ENCODE data around the gene TPK1.

The TPK1 gene

DNA sequence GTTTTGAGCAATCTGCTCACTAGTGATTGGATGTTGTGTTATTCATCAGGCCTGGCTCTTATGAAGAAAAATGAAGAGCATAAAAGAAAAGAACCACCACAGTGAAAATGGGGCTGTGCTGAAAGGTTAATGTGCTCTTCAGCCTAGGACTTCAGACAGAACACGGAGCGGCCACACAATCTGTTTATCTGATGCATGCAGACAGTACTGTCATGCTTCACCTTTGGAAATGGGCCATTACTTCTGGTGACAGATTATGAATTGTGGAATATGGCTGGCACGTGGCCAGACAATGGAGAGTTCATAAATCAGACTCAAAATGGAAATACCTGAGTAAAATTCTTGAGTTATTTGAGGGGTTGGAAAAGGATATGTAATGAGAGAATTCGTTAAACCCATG, 346.3 kb downstream of the TPK1 start:
- no peak overlapping the region for H3K4me3 ChIP-seq (ENCODE audit: low read length in 2 of 2)
- H3K27ac ChIP-seq (ENCODE audit: low read length): no peak overlapping the region
- no peaks in the 10 kb centered on the region for H3K27me3 ChIP-seq (ENCODE audit: control insufficient read depth in 1 of 2, insufficient read depth in 2 of 2, low read length in 2 of 2)
- H3K9ac ChIP-seq (ENCODE audit: low read length in 2 of 2): no peak overlapping the region
- H3K9me3 ChIP-seq (ENCODE audit: control insufficient read depth in 2 of 2, low read length in 2 of 2): no peaks in the 10 kb centered on the region
- no peaks in the 10 kb centered on the region for H3K36me3 ChIP-seq (ENCODE audit: control insufficient read depth in 2 of 2, insufficient read depth in 2 of 2, low read length in 2 of 2)
- H3K4me1 ChIP-seq (ENCODE audit: control insufficient read depth, insufficient read depth, low read length): no peaks in the 10 kb centered on the region

GRCh38 chr7:144488977-144489376, 346.9 kb downstream of the TPK1 start:
- Histone ChIP-seq H3K36me3 (ENCODE audit: control insufficient read depth in 2 of 2, insufficient read depth in 2 of 2, low read length in 2 of 2) (no peaks in the 10 kb centered on the region), H3K4me1 (ENCODE audit: control insufficient read depth, insufficient read depth, low read length) (no peaks in the 10 kb centered on the region), H3K9me3 (ENCODE audit: control insufficient read depth in 2 of 2, low read length in 2 of 2) (no peaks in the 10 kb centered on the region), H3K27ac (ENCODE audit: low read length) (no peak overlapping the region), H3K27me3 (ENCODE audit: control insufficient read depth in 1 of 2, insufficient read depth in 2 of 2, low read length in 2 of 2) (no peaks in the 10 kb centered on the region), H3K4me3 (ENCODE audit: low read length in 2 of 2) (no peak overlapping the region), H3K9ac (ENCODE audit: low read length in 2 of 2) (no peak overlapping the region)

DNA sequence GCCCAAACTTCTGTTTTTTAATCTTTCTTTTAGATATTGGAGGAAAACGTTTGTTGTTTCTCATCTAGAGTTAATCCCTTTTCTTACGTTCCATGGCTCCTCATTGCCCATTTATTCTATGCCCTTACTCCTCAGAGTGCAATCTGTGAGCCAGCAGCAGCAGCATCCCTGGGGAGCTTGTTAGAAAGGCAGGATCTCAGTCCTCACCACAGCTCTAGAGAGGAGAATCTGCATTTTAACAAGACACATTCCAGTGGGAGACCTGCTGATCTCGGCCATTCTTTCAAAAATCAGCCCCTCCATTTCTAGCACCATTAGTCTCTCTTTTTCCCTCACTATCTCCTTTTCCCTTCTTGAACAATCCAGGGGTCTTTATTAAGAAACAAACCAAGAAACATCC, 348.0 kb downstream of the TPK1 start:
- no peaks in the 10 kb centered on the region for H3K27me3 ChIP-seq (ENCODE audit: control insufficient read depth in 1 of 2, insufficient read depth in 2 of 2, low read length in 2 of 2)
- no peak overlapping the region for H3K9ac ChIP-seq (ENCODE audit: low read length in 2 of 2)
- no peaks in the 10 kb centered on the region for H3K4me1 ChIP-seq (ENCODE audit: control insufficient read depth, insufficient read depth, low read length)
- H3K27ac ChIP-seq (ENCODE audit: low read length): no peak overlapping the region
- no peaks in the 10 kb centered on the region for H3K9me3 ChIP-seq (ENCODE audit: control insufficient read depth in 2 of 2, low read length in 2 of 2)
- H3K36me3 ChIP-seq (ENCODE audit: control insufficient read depth in 2 of 2, insufficient read depth in 2 of 2, low read length in 2 of 2): no peaks in the 10 kb centered on the region
- no peak overlapping the region for H3K4me3 ChIP-seq (ENCODE audit: low read length in 2 of 2)

- no peaks in the 10 kb centered on the region for H3K9me3 ChIP-seq (ENCODE audit: control insufficient read depth in 2 of 2, low read length in 2 of 2)
- H3K4me3 ChIP-seq (ENCODE audit: low read length in 2 of 2): no peak overlapping the region
- H3K4me1 ChIP-seq (ENCODE audit: control insufficient read depth, insufficient read depth, low read length): no peaks in the 10 kb centered on the region
- no peak overlapping the region for H3K27ac ChIP-seq (ENCODE audit: low read length)
- no peak overlapping the region for H3K9ac ChIP-seq (ENCODE audit: low read length in 2 of 2)
- H3K36me3 ChIP-seq (ENCODE audit: control insufficient read depth in 2 of 2, insufficient read depth in 2 of 2, low read length in 2 of 2): no peaks in the 10 kb centered on the region
- H3K27me3 ChIP-seq (ENCODE audit: control insufficient read depth in 1 of 2, insufficient read depth in 2 of 2, low read length in 2 of 2): no peaks in the 10 kb centered on the region
Observed at GRCh38 chr7:144484445-144484844, 351.4 kb downstream of the TPK1 start.

DNA sequence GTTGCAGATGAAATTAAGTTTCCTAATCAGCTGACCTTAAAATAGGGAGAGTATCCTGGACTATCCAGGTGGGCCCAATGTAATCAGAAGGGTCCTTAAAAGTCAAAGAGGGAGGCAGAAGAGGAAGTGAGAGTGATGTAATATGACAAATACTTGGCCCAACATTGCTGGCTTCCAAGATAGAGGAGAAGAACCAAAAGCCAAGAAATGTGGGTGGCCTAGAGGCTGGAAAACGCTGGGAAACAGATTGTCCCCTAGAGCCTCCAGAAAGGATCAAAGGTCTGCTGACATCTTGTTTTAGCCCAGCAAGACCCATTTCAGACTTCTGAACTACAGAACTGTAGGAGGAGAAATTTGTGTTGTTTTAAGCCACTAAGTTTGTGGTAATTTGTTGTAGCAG, 352.7 kb downstream of the TPK1 start:
- Histone ChIP-seq H3K4me1 (ENCODE audit: control insufficient read depth, insufficient read depth, low read length) (no peaks in the 10 kb centered on the region), H3K27me3 (ENCODE audit: control insufficient read depth in 1 of 2, insufficient read depth in 2 of 2, low read length in 2 of 2) (no peaks in the 10 kb centered on the region), H3K27ac (ENCODE audit: low read length) (no peak overlapping the region)

GRCh38 chr7:144481833-144482232, 354.0 kb downstream of the TPK1 start:
- Histone ChIP-seq H3K4me1 (ENCODE audit: control insufficient read depth, insufficient read depth, low read length) (no peaks in the 10 kb centered on the region), H3K9ac (ENCODE audit: low read length in 2 of 2) (no peak overlapping the region), H3K9me3 (ENCODE audit: control insufficient read depth in 2 of 2, low read length in 2 of 2) (no peaks in the 10 kb centered on the region), H3K36me3 (ENCODE audit: control insufficient read depth in 2 of 2, insufficient read depth in 2 of 2, low read length in 2 of 2) (no peaks in the 10 kb centered on the region), H3K4me3 (ENCODE audit: low read length in 2 of 2) (no peak overlapping the region), H3K27ac (ENCODE audit: low read length) (no peak overlapping the region), H3K27me3 (ENCODE audit: control insufficient read depth in 1 of 2, insufficient read depth in 2 of 2, low read length in 2 of 2) (no peaks in the 10 kb centered on the region)

More for the DNA sequence above, 352.7 kb downstream of the TPK1 start:
- H3K4me3 ChIP-seq (ENCODE audit: low read length in 2 of 2): no peak overlapping the region
- H3K9me3 ChIP-seq (ENCODE audit: control insufficient read depth in 2 of 2, low read length in 2 of 2): no peaks in the 10 kb centered on the region
- H3K9ac ChIP-seq (ENCODE audit: low read length in 2 of 2): no peak overlapping the region
- no peaks in the 10 kb centered on the region for H3K36me3 ChIP-seq (ENCODE audit: control insufficient read depth in 2 of 2, insufficient read depth in 2 of 2, low read length in 2 of 2)

GRCh38 chr7:144477348-144477747, 358.5 kb downstream of the TPK1 start:
- Histone ChIP-seq H3K27me3 (ENCODE audit: control insufficient read depth in 1 of 2, insufficient read depth in 2 of 2, low read length in 2 of 2) (no peaks in the 10 kb centered on the region), H3K9ac (ENCODE audit: low read length in 2 of 2) (no peak overlapping the region), H3K36me3 (ENCODE audit: control insufficient read depth in 2 of 2, insufficient read depth in 2 of 2, low read length in 2 of 2) (no peaks in the 10 kb centered on the region), H3K4me3 (ENCODE audit: low read length in 2 of 2) (no peak overlapping the region), H3K9me3 (ENCODE audit: control insufficient read depth in 2 of 2, low read length in 2 of 2) (no peaks in the 10 kb centered on the region), H3K27ac (ENCODE audit: low read length) (no peak overlapping the region), H3K4me1 (ENCODE audit: control insufficient read depth, insufficient read depth, low read length) (no peaks in the 10 kb centered on the region)

DNA sequence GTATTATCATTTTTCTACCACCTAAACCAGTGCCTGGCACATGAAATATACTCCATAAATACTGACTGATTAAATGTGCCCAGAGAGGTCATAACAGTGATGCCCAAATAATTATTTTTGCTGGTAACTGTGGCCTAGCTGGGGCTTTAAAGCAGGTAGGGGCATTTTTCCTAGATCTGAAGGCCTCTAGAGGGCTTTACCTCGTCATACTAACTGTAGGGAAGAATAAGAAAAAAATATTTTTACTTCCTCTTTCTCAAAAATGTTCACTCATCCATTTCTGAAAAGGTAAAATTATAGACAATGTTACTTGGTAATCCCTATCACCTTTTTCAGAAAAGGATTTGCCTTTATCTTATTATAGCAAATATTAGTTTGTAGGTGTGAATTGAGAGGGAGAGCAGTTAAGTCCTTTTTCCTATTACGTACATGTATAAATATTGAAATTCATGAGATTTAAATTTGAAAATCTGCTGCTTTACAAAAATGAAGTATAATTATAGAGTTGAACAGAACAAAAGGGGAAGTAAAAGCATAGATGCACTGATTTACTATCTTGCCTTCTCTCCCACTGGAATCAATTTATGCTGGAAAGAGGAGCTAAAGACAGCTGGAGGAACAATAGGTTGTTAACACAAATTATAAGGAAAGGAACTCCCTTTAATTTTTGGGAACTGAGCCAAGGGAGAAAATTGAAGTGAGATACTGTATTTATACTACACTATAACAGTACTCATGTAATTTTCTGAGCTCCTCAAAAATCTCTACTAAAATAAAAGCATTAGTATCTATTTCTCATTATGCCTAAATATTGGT, 360.8 kb downstream of the TPK1 start:
- H3K27me3 ChIP-seq (ENCODE audit: control insufficient read depth in 1 of 2, insufficient read depth in 2 of 2, low read length in 2 of 2): no peaks in the 10 kb centered on the region
- H3K4me1 ChIP-seq (ENCODE audit: control insufficient read depth, insufficient read depth, low read length): no peaks in the 10 kb centered on the region

DNA sequence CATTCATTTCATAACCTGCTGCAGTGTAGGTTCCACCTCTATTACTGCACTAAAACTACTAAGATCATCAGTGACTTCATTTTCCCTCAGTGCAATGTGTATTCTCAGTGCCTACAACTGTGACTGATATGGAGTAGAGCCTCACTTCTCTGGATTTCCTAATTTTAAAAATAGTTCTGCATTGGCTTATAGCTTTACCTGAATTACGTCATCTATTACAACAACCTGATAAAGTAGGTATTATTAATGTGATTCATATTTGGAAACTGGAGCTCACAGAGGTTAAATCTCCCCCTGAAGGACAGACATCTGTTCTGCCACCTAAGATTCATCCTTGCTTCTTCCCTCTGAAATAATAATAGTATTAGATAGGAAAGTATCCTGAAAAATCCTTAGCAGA, 361.5 kb downstream of the TPK1 start:
- H3K4me1 ChIP-seq (ENCODE audit: control insufficient read depth, insufficient read depth, low read length): no peaks in the 10 kb centered on the region
- H3K9me3 ChIP-seq (ENCODE audit: control insufficient read depth in 2 of 2, low read length in 2 of 2): no peaks in the 10 kb centered on the region
- H3K36me3 ChIP-seq (ENCODE audit: control insufficient read depth in 2 of 2, insufficient read depth in 2 of 2, low read length in 2 of 2): no peaks in the 10 kb centered on the region
- no peak overlapping the region for H3K27ac ChIP-seq (ENCODE audit: low read length)
- no peaks in the 10 kb centered on the region for H3K27me3 ChIP-seq (ENCODE audit: control insufficient read depth in 1 of 2, insufficient read depth in 2 of 2, low read length in 2 of 2)
- no peak overlapping the region for H3K9ac ChIP-seq (ENCODE audit: low read length in 2 of 2)
- no peak overlapping the region for H3K4me3 ChIP-seq (ENCODE audit: low read length in 2 of 2)

More for the DNA sequence above, 360.8 kb downstream of the TPK1 start:
- Histone ChIP-seq H3K27ac (ENCODE audit: low read length) (no peak overlapping the region), H3K9me3 (ENCODE audit: control insufficient read depth in 2 of 2, low read length in 2 of 2) (no peaks in the 10 kb centered on the region), H3K4me3 (ENCODE audit: low read length in 2 of 2) (no peak overlapping the region), H3K36me3 (ENCODE audit: control insufficient read depth in 2 of 2, insufficient read depth in 2 of 2, low read length in 2 of 2) (no peaks in the 10 kb centered on the region), H3K9ac (ENCODE audit: low read length in 2 of 2) (no peak overlapping the region)

GRCh38 chr7:144473908-144474307, 361.9 kb downstream of the TPK1 start:
- Histone ChIP-seq H3K9ac (ENCODE audit: low read length in 2 of 2) (no peak overlapping the region), H3K9me3 (ENCODE audit: control insufficient read depth in 2 of 2, low read length in 2 of 2) (no peaks in the 10 kb centered on the region), H3K27me3 (ENCODE audit: control insufficient read depth in 1 of 2, insufficient read depth in 2 of 2, low read length in 2 of 2) (no peaks in the 10 kb centered on the region), H3K27ac (ENCODE audit: low read length) (no peak overlapping the region), H3K36me3 (ENCODE audit: control insufficient read depth in 2 of 2, insufficient read depth in 2 of 2, low read length in 2 of 2) (no peaks in the 10 kb centered on the region), H3K4me3 (ENCODE audit: low read length in 2 of 2) (no peak overlapping the region), H3K4me1 (ENCODE audit: control insufficient read depth, insufficient read depth, low read length) (no peaks in the 10 kb centered on the region)

- Histone ChIP-seq H3K4me3 (ENCODE audit: low read length in 2 of 2) (no peak overlapping the region), H3K9ac (ENCODE audit: low read length in 2 of 2) (no peak overlapping the region), H3K9me3 (ENCODE audit: control insufficient read depth in 2 of 2, low read length in 2 of 2) (no peaks in the 10 kb centered on the region), H3K4me1 (ENCODE audit: control insufficient read depth, insufficient read depth, low read length) (no peaks in the 10 kb centered on the region), H3K27ac (ENCODE audit: low read length) (no peak overlapping the region), H3K36me3 (ENCODE audit: control insufficient read depth in 2 of 2, insufficient read depth in 2 of 2, low read length in 2 of 2) (no peaks in the 10 kb centered on the region), H3K27me3 (ENCODE audit: control insufficient read depth in 1 of 2, insufficient read depth in 2 of 2, low read length in 2 of 2) (no peaks in the 10 kb centered on the region)
Observed at GRCh38 chr7:144470078-144470477, 365.8 kb downstream of the TPK1 start.

Data from stomach smooth muscle (tissue), 2 donors.